Ramos (cell line): Measurements from ENCODE around the gene SCN3B.

Source experiments
- in situ Hi-C: fragments of 300-500 bp; cut with MboI; formaldehyde crosslinking; loops from one replicate; pipeline ENCODE4 v1.14.3; 2022; ENCODE audit warnings: low sequenced_read_pairs; ENCODE audit not compliant: unreplicated experiment

SCN3B gene

GRCh38 chr11:123654566-123655081 lies at the start of gene SCN3B:
Gene SCN3B (minus strand): TSS chr11:123654624. CDS start chr11:123653801, 823 bp downstream.
- in situ Hi-C loops: no loop called here

GRCh38 chr11:123702696-123703095 lies 48.3 kb upstream of the SCN3B start:
- in situ Hi-C loops: no loop called here

- in situ Hi-C loops: no loop called here
Measured at GRCh38 chr11:123702139-123702538, 47.7 kb upstream of the SCN3B start.

- in situ Hi-C loops: no loop called here
Measured at GRCh38 chr11:123700772-123701171, 46.3 kb upstream of the SCN3B start.

- in situ Hi-C loops: no loop called here
Measured at GRCh38 chr11:123698546-123699127, 44.2 kb upstream of the SCN3B start.

GRCh38 chr11:123696183-123696582 lies 41.8 kb upstream of the SCN3B start:
- in situ Hi-C loops: no loop called here

- in situ Hi-C loops: no loop called here
Measured at GRCh38 chr11:123695231-123695630, 40.8 kb upstream of the SCN3B start.

GRCh38 chr11:123694551-123694950 lies 40.1 kb upstream of the SCN3B start:
- in situ Hi-C loops: no loop called here

GRCh38 chr11:123692961-123693360 lies 38.5 kb upstream of the SCN3B start:
- in situ Hi-C loops: no loop called here

- in situ Hi-C loops: no loop called here
Measured at GRCh38 chr11:123690485-123690884, 36.1 kb upstream of the SCN3B start.

GRCh38 chr11:123684601-123685000 lies 30.2 kb upstream of the SCN3B start:
- in situ Hi-C loops: no loop called here

GRCh38 chr11:123683428-123684170 lies 29.2 kb upstream of the SCN3B start:
- in situ Hi-C loops: no loop called here

- in situ Hi-C loops: no loop called here
Measured at GRCh38 chr11:123682696-123683410, 28.4 kb upstream of the SCN3B start.

GRCh38 chr11:123681030-123681429 lies 26.6 kb upstream of the SCN3B start:
- in situ Hi-C loops: no loop called here

GRCh38 chr11:123678246-123678645 lies 23.8 kb upstream of the SCN3B start:
- in situ Hi-C loops: no loop called here

- in situ Hi-C loops: no loop called here
Measured at GRCh38 chr11:123677510-123677909, 23.1 kb upstream of the SCN3B start.

GRCh38 chr11:123674297-123674696 lies 19.9 kb upstream of the SCN3B start:
- in situ Hi-C loops: no loop called here

GRCh38 chr11:123672568-123672967 lies 18.1 kb upstream of the SCN3B start:
- in situ Hi-C loops: no loop called here

GRCh38 chr11:123671534-123671933 lies 17.1 kb upstream of the SCN3B start:
- in situ Hi-C loops: no loop called here

GRCh38 chr11:123670081-123670480 lies 15.7 kb upstream of the SCN3B start:
- in situ Hi-C loops: no loop called here

GRCh38 chr11:123665306-123665705 lies 10.9 kb upstream of the SCN3B start:
- in situ Hi-C loops: no loop called here
